HUES64 (cell line): ENCODE data around the gene WNT8B.

Experiments
- H3K27ac ChIP-seq: 2 replicates; pipeline ENCODE4 v1.7.0; 2013; ENCODE audit warnings: low read depth, low read length, inconsistent platforms
- H3K27me3 ChIP-seq: 2 replicates; pipeline ENCODE4 v1.6.1; 2013; ENCODE audit warnings: mild to moderate bottlenecking, low read length; ENCODE audit not compliant: insufficient read depth
- H3K36me3 ChIP-seq: 2 replicates; pipeline ENCODE4 v1.6.1; 2013; ENCODE audit warnings: mild to moderate bottlenecking, low read length; ENCODE audit not compliant: insufficient read depth
- H3K4me1 ChIP-seq: 2 replicates; pipeline ENCODE4 v1.6.1; 2013; ENCODE audit warnings: mild to moderate bottlenecking, low read length, moderate library complexity; ENCODE audit not compliant: insufficient read depth
- H3K4me3 ChIP-seq: 2 replicates; pipeline ENCODE4 v1.5.1; 2013; ENCODE audit warnings: mild to moderate bottlenecking, low read length, moderate library complexity
- H3K9ac ChIP-seq: 2 replicates; pipeline ENCODE4 v1.6.1; 2013; ENCODE audit warnings: mild to moderate bottlenecking, low read depth, low read length
- H3K9me3 ChIP-seq: 2 replicates; pipeline ENCODE4 v1.6.1; 2013; ENCODE audit warnings: low read depth, low read length; ENCODE audit not compliant: insufficient read depth
- WGBS: fragments of 150-250, 120-280 bp; methylation state at CpG from one replicate; pipeline ENCODE4 v1.1.7; 2013; ENCODE audit warnings: missing lambda C conversion rate; 5-methylcytosine and 5-hydroxymethylcytosine counted together

WNT8B gene

DNA sequence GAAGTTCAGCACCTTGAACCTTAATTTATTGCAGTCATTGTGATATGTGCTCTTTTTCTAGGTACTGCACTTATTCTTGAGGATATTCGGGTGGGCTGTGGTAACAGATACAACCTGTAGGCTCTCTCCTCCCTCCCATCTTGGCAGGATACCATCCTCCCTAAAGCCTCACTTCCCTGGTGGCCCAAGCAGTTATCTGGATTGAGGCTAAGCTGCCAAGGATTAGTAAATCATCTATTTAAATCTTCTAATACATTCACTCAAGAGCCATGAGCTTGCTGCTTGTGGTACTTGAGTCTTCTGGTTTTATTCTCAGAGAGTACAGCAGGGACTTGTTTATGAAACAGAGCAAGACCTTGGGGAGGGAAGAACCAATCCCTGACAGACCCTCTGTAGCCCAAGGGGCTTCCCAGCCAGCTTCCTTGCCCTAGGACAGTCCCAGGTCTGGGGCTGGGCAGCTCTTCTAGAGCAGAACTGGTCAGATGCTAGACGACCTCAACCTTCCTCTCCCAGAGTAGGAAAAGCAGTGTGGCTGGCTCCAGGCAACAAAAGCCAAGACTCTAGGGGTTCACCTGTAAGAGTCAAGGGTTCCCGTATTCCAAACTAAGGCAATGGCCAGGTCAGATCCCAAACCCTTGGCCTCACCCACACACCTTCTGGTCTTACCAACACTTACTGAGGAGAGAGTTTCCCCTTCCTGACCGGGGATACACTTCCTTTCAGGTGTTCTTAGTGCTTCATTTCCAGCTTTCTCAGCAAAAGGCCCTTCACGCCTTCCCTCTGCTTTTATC, 21.3 kb downstream of the WNT8B start:
- H3K27me3 ChIP-seq: peaks cover 93% of the 10 kb centered on the region
- H3K4me1 ChIP-seq: peaks cover 40% of the 10 kb centered on the region

DNA sequence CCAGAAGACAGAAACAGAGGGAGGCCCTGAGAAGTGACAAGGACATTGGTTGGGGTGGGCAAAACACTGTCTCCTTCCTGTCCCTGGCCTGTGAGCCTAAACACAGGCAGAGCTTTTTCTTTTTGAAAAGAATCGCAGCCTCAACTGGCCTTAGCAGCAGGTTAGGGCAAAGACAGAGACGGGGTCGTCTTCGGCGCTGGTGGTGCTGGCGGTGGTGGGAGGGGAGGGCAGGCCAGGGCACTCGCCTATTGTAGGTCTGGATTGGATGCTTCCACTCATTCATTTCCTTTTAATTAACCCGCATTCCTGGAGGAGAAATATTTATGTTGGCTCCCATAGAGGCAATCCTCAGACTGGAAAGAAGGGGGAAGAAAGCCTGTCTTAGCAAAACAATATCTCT, 22.6 kb downstream of the WNT8B start:
- Histone ChIP-seq H3K4me1 (peaks cover 40% of the 10 kb centered on the region), H3K27me3 (peaks cover 93% of the 10 kb centered on the region), H3K9ac (peak overlapping the region; percentile 4; the same call in 1 of the 2 replicates), H3K4me3 (peak overlapping the region; percentile 20), H3K27ac (peak overlapping the region; percentile 71), H3K9me3 (no peaks in the 10 kb centered on the region), H3K36me3 (no peaks in the 10 kb centered on the region)
- WGBS: 3% methylated on average over 7 of the region's 8 CpGs

More for the DNA sequence above, 21.3 kb downstream of the WNT8B start:
- Histone ChIP-seq H3K9me3 (no peaks in the 10 kb centered on the region), H3K9ac (no peak overlapping the region), H3K27ac (no peak overlapping the region), H3K4me3 (no peak overlapping the region), H3K36me3 (no peaks in the 10 kb centered on the region)
- 81% methylated on average over 5 of the region's 5 CpGs for WGBS

DNA sequence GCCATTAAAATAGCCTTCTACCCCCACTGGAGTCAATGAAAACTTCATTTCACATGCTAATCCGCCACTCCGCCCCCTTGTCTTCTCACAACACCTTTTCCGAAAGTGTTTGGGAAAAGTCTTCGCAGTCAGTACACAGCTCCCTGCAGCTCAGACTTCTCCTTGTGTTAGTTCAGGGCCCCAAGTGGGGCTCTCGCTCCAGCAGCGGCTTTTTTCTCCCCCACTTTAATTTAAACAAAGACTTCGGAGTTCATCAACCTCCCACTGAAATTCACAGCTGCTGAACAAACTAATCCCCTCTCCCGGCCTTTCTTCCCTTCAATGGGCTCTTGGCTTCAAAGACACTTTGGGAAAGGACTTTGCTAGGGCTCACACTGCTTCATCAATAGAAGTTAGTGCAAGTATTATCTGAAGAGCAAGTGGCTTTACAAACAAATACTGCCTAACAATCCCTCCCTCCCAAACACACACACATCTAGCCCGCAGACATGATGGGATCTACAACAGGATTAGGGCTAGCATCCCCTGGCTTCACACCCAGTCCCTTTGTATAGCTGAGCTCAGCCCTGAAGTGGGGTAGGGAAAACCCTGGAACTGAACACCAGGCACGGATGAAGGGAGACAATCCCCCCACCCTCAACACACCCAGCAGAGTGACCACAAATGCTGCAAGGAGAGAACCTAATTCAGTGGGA, 23.1 kb downstream of the WNT8B start:
- peak overlapping the region; percentile 71; the same call in 1 of the 2 replicates for H3K27ac ChIP-seq
- no peaks in the 10 kb centered on the region for H3K9me3 ChIP-seq
- H3K27me3 ChIP-seq: peaks cover 93% of the 10 kb centered on the region
- no peaks in the 10 kb centered on the region for H3K36me3 ChIP-seq
- H3K4me1 ChIP-seq: peaks cover 40% of the 10 kb centered on the region
- H3K9ac ChIP-seq: peak overlapping the region; percentile 2; the same call in 1 of the 2 replicates
- H3K4me3 ChIP-seq: peak overlapping the region; percentile 20
- under 1% methylated on average over 10 of the region's 10 CpGs for WGBS

DNA sequence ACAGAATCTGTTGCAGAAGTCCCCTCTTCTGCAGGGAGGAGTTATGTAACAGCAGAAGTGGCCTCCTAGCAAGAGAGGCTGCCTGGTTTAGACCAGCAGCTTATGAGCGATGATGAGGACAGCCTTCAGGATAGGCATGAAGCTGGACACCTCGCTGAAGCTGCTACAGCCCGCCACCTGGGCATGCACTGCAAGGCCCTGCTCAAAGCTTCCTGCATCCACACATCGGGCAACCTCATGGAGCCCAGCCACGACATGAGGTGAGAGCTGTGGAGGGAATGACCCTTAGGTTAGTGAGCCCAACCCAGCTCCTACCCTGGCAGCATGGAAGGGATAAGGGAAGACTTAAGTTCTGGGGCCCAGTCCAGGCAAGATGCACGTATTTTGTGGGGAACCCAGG, 24.7 kb downstream of the WNT8B start:
- Histone ChIP-seq H3K9ac (no peak overlapping the region), H3K4me3 (no peak overlapping the region), H3K4me1 (peaks cover 40% of the 10 kb centered on the region), H3K36me3 (no peaks in the 10 kb centered on the region), H3K9me3 (no peaks in the 10 kb centered on the region), H3K27ac (no peak overlapping the region), H3K27me3 (peaks cover 88% of the 10 kb centered on the region)
- 89% methylated on average over 6 of the region's 6 CpGs for WGBS

DNA sequence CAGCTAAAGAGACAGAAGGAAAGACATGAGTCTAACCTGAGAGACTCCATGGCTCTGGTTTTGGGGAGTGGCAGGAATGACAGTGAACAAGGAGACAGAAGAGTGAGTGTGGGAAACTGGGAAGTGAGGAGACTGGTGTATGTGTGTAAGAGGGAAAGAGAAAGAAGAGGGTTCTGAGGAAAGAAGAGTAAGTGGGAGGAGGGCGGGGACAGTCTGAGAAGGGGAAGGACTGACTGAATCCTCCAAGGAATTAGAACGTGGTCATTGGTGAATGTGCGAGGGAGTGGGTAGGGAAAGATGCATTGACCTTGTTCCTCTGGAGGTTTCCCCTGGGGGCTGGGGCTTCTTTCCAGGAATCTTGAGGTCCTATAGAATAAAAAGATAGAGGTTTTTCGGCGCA, 26.6 kb downstream of the WNT8B start:
- peaks cover 75% of the 10 kb centered on the region for H3K27me3 ChIP-seq
- no peak overlapping the region for H3K4me3 ChIP-seq
- 88% methylated on average over 5 of the region's 5 CpGs for WGBS
- no peaks in the 10 kb centered on the region for H3K9me3 ChIP-seq
- H3K36me3 ChIP-seq: no peaks in the 10 kb centered on the region
- no peak overlapping the region for H3K27ac ChIP-seq
- no peak overlapping the region for H3K9ac ChIP-seq
- peaks cover 28% of the 10 kb centered on the region for H3K4me1 ChIP-seq

DNA sequence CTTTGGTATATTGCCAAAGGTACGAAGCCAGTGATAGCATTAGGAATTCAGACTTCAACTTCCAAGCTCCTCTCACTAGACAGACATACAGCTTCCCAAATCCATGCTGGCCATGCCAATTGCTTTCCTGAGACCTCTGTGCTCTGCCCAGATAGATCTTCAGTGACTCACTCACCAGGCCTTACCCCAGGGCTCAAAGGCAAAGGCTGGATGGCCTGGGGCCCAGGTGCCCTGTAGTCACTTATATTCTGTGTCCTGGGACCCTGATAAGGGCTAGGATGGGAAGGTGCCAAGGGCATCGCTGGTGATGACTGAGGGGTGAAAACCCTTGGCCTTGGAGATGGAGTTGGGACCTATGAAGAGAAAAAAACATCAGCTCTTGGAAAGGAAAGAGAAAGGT, 27.7 kb downstream of the WNT8B start:
- WGBS: 97% methylated on average over 2 of the region's 2 CpGs
- Histone ChIP-seq H3K27ac (no peak overlapping the region), H3K27me3 (peaks cover 67% of the 10 kb centered on the region), H3K9me3 (no peaks in the 10 kb centered on the region), H3K36me3 (no peaks in the 10 kb centered on the region), H3K9ac (no peak overlapping the region), H3K4me3 (no peak overlapping the region), H3K4me1 (peaks cover 16% of the 10 kb centered on the region)

DNA sequence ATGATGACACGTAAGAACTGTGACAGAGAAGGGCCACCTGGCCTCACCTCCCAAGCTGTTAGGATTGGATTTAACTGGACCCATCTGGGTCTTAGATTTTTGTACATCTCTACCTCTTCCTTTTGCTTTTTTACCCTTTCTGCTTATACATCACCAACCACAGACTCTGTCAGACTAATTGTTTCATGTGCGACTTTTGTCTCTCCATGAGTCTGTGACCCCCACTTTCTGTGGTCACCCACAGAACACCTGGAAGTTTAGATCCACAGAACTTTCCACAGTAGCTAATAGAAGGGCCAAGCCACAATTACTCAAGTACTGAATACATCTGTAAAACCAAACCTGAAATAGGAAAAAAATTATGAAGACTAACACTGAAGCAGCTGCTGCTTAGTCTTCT, 33.8 kb downstream of the WNT8B start:
- Histone ChIP-seq H3K36me3 (no peaks in the 10 kb centered on the region), H3K9me3 (no peaks in the 10 kb centered on the region), H3K27ac (no peak overlapping the region), H3K4me3 (no peak overlapping the region), H3K9ac (no peak overlapping the region), H3K27me3 (peaks cover 28% of the 10 kb centered on the region; the same call in 1 of the 2 replicates), H3K4me1 (no peaks in the 10 kb centered on the region)
- WGBS: 94% methylated on average over 2 of the region's 2 CpGs

DNA sequence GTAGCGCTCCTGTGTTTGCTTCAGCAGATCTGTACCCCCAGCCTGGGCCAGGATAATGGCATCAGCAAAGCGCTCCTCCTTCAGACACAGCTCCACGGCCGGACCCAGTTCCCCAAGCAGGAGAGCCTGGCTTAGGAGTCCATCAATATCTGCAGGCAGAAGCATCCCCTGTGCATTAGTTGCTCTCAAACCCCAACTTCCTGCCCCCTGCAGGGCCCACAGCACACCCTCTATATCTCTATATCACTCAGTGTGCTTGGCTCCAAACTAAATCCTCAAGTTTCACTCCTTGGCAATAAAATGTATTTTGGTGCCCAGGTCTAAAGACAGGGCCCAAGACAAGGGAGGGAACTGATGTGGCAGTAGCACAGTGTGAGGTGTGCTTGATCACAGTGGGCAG, 35.2 kb downstream of the WNT8B start:
- Histone ChIP-seq H3K36me3 (no peaks in the 10 kb centered on the region), H3K4me1 (no peaks in the 10 kb centered on the region), H3K27ac (no peak overlapping the region), H3K4me3 (no peak overlapping the region), H3K9ac (no peak overlapping the region), H3K27me3 (peaks cover 26% of the 10 kb centered on the region; the same call in 1 of the 2 replicates), H3K9me3 (no peaks in the 10 kb centered on the region)
- WGBS: 96% methylated on average over 4 of the region's 4 CpGs

DNA sequence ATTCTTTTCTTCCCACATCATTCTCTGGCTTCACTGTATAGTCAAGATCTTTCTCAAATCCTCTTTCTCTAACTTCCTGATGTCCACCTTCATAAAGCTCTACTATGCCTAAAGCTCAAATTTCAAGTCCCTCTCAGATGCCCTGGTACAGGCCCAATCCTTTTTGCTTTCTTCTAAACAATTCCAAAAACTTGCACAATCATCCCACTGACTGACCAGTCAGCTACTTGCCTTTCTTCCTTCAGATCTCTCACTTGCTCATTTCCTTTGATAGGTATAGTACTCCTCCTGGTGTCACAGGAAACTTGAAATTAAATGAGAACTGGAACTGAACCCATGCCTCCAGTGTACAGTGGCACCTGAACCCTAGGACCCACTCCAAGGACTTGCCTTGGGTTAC, 38.6 kb downstream of the WNT8B start:
- Histone ChIP-seq H3K4me3 (no peak overlapping the region), H3K27me3 (0 out of 2 replicates have a peak, but pooled peaks cover 12% of the 10 kb centered on the region), H3K4me1 (no peaks in the 10 kb centered on the region), H3K27ac (no peak overlapping the region), H3K36me3 (no peaks in the 10 kb centered on the region), H3K9me3 (no peaks in the 10 kb centered on the region), H3K9ac (no peak overlapping the region)

DNA sequence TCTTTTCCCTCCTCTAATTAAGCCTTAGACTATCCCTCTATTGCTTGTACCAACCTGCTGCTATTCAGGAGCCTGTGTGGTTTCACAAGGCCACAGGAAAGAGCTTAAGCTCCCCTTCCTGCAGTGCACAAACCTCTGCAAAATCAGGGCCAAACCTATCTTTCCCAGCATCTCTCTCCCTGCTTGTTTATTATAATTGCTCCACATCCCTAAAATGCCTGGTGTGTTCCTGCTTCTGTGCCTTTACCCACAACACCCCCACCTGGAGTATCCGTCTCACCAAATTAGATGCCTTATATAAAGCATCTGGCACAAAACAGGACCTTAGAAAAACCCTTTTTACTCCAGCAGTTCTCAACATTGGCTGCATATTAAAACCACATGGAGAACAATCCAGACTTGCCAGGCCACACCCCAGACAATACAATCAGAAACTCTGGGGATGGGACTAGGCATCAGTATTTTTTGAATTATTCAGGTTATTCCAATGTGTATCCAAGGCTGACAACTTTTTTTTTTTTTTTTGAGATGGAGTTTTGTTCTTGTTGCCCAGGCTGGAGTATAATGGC, 40.2 kb downstream of the WNT8B start:
- Histone ChIP-seq H3K27me3 (peaks cover 8% of the 10 kb centered on the region; the same call in 1 of the 2 replicates), H3K36me3 (no peaks in the 10 kb centered on the region), H3K27ac (no peak overlapping the region), H3K9me3 (no peaks in the 10 kb centered on the region), H3K4me1 (no peaks in the 10 kb centered on the region), H3K9ac (no peak overlapping the region), H3K4me3 (no peak overlapping the region)
- WGBS: 87% methylated on average over 1 of the region's 1 CpG

DNA sequence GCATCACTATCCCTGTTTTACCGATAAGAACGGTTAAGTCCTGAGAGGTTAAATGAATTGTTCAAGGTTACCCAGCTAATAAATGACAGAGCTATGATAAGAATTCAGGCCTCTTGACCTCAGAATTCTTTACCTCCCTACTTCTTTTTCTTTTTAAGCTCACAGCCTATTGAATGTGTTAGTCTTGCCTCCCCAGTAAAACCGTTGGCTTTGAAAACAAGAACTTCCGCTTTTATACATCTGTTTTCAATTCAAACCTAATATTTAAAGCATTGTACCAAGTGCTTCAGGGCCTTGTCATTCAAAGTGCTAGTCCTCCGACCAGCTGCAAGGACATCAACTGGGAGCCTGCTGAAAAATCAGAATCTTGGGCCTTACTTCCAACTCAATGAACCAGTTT, 41.3 kb downstream of the WNT8B start:
- Histone ChIP-seq H3K4me1 (no peaks in the 10 kb centered on the region), H3K9me3 (no peaks in the 10 kb centered on the region), H3K27ac (no peak overlapping the region), H3K36me3 (no peaks in the 10 kb centered on the region), H3K4me3 (no peak overlapping the region), H3K27me3 (peaks cover 3% of the 10 kb centered on the region; the same call in 1 of the 2 replicates), H3K9ac (no peak overlapping the region)
- 90% methylated on average over 5 of the region's 5 CpGs for WGBS
